GM19193 (cell line): Measurements from ENCODE around the gene MCF2.

ENCODE experiments used
- POLR2A ChIP-seq: IDR thresholded peaks from 4 replicates; pipeline ENCODE4 v1.6.1; 2011; ENCODE audit not compliant: insufficient read depth, insufficient read length; ENCODE audit errors: extremely low read depth

Gene MCF2

DNA sequence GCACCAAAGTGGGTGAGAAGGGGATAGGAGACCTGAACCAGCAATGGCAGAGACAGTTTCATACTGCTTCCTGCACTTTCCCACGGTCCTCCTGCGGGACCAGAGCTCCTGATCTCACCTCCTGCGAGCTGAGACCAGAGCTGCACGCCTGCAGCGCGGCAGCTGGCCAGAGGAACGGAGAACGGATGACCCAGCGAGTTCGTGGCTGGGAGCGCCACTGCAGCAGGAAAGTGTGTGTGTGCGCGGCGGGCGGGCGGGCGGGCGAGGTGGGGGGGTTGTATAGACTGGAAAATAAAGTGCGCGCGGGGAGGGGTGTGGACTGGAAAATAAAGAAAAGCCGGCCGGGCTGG is 16.5 kb downstream of the MCF2 start:
- TF ChIP-seq POLR2A: no peak

DNA sequence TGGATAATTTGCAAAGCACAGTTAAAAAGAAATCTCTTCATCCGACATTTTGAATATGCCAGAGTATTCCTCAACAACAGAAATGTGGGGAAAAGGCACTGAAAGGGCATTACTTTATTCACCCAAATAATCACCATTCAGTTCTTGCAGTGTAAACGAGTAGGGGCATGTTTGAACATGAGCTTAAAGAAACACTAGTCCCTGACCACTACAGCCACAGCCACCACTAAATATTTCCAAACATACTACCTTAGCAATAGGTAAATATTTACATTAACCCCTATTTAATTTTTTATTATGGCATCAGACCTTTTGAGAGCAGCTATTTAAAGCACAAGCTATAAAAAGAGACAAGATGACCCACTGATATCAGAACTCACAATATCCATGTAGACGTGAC is 27.6 kb downstream of the MCF2 start:
- TF ChIP-seq POLR2A: no peak

DNA sequence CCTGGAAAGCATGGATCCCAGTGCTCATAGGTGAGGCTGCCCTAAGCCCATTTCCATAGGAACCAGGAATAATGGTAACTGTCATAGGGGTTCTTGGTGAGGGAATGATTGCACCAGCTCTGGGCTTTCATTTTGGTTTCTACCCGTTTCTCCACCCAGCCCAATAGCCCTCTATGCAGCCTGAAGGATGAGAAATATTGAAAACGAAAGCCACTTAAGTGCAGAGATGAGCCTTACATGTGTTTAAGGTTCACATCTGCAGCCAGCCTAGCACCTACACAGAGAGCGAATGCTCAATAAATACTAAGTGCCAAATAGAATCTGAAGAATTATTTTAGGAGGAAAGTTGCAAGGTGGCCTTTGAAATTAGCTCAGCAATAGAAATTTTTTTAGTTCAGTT is 60.4 kb downstream of the MCF2 start:
- TF ChIP-seq POLR2A: no peak

DNA sequence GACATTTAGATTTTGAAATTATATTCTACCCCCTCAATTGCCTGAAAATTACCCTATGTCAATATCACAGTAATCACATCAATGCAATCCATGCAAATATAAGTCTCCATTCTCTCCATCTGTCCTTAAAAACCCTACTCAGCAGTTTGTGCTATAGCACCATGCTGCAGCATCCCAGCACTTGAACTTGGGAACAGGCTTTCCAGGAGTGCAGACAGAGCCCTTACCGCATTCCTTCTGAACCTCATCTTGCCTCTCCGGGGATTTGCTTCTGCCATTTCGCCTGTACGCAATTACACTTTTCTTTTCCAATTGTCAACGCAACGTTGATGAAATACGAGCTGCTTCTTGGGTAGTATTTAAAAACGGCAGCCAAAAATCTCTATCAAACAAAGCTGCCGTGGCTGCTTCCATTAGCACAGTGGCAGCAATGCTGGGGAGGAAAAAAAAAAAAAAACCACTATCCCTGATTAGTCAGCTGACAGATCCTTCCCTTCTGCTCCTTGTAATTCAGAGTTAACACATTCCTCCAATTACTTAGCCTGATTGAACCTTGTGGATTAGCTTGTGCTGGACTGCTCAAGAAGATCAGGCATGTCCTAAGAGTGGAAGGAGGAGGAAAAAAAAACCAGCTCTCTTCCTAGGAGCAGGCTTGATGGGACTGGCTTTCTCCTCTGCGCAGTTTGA is 65.6 kb downstream of the MCF2 start:
- TF ChIP-seq POLR2A: no peak

DNA sequence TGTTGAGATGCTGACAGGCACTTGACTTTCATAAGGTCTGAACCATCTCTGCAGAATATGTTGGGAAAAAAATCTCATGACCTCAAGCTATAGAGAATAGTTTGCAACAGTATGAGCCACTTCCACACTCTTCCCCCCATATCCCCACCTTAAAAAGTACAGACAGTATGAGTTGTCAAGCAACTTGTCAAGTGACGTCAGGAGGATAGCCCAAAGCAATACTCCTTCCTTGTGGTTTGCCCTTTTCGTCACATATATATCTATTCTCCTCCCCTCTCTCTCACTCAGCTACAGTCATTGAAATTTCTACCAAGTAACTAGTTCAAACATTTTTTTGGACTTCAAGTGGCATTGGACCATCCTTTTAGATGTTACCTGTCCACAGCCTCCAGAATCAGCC is 67.7 kb downstream of the MCF2 start:
- TF ChIP-seq POLR2A: no peak

DNA sequence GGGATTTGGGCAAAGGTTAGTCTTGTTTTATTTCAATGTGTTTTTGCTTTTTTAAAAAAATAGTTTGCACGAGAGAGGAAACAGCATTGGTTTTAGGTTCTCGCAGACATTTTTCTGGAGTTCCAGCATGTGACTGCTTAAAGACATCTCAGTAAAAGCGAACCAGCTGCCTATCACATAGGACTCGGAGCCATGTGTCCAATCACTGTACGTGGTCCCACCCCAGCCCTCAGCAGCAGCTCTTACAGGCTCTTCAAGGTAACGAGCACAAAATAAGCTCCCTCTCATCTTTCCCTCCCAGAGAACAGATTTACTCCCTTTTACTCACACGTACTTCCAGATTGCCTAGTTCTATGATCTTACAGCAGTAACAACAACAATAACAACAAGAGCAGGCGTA is 68.7 kb downstream of the MCF2 start:
- TF ChIP-seq POLR2A: no peak

DNA sequence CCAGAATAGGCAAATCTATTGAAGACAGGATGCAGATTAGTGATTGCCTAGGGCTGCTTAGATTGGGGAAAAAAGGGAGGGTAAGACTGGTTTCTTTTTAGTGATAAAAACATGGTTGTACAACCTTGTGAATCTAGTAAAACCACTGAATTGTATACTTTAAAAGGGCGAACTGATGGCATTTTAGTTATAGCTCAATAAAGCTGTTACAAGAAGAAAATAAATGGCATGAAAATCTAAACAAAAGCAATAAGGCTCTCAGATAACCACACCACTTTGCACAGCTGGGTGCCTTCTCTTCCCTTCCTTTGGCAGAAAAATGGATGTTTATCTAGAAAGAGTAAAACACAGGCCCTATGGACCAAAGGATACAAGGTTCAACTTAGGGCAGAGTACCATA is 107.9 kb downstream of the MCF2 start:
- TF ChIP-seq POLR2A: no peak

DNA sequence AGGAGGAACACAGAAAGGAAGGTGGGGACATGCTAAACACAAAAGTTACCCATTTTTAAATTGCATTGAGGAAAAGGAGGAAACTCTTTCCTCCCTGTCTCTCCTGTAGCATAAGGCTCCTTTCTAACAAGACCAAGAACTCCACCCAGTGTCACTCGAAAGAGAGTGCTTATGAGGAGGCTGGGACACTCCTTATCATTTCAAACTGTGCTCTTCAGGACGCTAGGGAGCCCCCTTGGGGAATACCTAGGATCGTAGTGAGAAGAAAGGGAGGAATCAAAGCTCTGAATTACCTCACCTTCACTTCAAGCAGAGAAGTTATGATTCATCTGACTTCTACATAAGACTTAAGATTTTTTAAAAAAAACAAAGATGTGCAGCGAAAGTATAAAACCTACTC is 111.9 kb downstream of the MCF2 start:
- TF ChIP-seq POLR2A: no peak

DNA sequence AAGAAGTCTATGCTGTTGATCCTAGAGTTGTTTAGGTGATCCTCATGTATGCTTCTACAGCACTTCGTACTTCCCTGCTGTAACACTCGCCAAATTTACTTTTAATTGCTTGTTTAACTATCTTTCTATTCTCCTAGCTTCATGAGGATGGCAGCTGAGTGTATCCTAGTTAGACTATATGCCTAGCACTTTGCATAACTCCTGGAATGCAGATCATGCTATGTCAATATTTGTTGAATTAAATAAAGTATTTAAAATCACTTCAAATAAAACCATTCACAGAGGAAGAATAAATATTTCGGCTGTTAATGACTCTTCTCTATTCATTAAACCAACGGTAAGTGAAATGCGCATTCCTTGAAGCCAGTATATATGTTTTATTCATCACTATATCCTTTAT is 122.4 kb downstream of the MCF2 start:
- TF ChIP-seq POLR2A: no peak

DNA sequence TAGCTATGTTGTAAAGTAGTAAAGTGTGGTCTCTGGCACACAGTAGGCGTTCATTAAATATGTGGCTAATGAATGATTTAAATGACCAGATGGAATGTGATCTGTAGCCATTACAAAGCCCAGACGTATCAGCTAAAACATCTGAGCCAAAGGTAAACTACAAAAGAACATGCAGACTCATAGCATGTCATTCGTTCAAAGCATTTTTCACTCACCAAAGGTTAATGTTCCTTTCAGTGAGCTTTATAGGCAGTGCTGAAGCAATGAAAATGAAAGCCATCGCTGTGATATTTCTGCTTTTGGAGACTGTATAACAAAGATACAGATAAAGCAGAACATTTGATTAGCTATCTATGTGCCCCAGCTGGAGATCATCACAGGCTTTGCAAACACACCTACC is 126.9 kb downstream of the MCF2 start:
- TF ChIP-seq POLR2A: no peak

DNA sequence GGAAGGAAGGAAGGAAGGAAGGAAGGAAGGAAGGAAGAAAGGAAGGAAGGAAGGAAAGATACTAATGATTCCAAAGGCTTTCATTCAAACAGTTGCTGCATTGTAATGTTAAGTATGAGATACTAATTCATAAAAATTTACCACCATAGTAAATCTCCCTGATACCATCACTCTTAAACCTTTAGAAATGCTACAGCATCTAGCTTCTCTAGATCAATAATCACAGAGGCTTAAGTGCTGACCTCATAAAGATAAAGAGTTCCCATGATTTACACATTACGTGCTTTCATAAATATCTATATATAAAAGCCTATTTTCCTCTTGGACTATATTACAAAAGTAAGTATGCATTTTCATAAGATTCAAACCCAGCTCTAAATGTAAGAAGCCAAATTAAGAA is 141.0 kb downstream of the MCF2 start:
- no peak for TF ChIP-seq POLR2A

DNA sequence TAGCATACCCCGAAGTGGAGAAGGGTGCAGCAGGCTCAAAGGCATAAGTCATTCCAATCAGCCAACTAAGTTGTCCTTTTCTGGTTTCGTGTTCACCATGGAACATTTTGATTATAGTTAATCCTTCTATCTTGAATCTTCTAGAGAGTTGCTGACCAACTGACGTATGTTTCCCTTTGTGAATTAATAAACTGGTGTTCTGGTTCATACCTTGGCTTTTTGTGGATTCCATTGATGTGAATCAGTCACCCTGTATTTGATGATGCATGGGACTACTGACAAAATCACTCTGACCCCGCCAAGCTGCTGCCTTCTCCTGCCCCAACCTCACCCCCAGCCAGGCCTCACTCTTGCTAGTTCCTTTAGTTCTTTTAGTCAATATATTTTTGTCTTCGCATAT is 144.7 kb downstream of the MCF2 start:
- TF ChIP-seq POLR2A: no peak

DNA sequence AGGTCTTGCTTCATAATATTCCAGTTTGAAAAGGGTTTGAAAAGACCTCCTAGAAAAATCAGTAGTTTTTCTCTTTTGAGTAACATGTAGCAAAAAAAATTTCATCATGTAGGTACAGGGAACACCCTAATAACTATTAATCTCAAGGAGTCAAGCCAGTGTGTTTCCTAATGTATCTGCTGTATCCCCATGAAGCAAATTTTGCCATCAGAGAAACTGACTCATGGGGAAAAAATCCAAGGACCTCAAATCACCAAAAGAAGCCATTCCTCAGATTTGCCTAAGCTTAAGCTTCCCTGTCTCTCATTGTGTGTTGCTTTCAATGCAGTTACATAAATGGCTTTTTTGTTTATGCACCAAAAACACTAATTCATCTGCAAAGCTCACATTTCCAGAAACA is 147.7 kb downstream of the MCF2 start:
- TF ChIP-seq POLR2A: no peak

DNA sequence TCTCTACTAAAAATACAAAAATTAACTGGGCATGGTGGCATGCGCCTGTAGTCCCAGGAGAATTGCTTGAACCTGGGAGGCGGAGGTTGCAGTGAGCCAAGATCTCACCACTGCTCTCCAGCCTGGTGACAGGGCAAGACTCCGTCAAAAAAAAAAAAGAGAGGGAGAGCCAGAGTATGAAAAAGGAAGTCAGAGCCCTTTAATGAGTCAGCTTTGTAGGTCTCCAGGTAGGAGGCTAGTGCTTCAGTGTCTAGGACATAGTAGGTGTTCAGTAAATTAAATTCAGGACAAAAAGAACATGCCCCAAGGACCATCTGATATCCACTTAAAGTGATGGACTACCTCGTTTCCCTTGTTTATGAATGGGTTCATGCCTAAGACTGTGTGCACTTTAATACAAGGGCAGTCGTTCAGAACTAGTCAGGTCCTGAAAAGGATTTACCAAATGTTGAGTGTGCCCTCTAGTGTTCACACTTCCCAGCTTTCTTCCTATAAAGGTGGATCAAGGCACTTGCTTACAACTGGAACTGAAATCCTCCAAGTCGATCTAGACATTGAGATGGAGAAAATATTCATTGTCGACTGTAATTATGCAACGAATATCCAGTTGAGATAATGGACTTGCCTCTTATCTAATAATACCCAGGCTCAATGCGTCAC is 148.5 kb downstream of the MCF2 start:
- no peak for TF ChIP-seq POLR2A

DNA sequence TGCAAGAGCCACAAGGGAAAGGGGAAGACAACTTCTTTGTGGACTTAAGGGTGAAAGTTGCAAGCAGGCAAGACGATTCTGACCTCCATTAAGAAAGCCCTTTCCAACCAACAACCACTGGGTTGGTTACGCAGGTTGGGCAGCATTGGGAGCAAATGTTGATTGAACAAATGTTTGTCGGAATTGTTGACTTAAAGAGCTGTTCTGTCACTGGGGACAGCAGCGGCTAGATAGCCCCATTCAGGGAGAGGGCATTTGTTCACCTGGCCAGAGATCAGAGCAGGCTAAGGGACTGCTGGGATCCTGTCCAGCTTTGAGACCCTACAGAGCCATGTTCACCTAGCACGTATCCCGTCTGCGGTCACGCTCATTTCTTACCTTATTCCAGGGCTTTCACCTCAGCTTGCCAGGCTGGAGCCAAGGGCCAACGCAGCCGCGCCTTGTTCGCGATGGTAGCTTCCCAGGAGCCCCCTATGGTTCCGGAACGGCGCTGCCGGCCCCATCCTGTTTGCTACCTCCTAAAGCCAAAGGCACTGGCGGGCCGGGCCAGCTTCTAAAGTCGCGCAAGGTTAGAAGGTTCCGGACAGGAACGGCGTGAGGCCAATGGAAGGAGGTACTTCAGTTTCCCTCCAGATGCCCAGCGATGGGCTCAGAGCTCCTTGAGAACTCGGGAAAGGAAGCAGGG is 152.8 kb downstream of the MCF2 start:
- no peak for TF ChIP-seq POLR2A

DNA sequence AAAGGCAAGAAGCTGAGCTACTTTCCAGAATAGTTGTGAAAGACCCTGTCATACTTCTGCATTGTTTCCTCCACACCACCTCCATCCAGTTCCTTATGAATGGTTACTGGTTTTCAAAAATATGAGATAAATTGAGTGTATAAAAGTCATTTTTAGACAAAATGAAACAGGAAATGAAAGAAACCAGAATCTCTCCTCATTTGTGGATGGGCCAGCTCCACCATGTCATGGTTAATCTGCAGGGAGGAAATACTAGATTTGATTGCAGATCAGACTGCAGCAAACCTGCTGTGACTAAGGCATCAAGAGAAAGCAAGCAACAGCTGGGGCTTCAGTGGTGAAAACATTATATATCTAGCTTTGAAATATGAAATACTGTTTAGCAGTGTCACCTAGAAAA is 153.6 kb downstream of the MCF2 start:
- TF ChIP-seq POLR2A: no peak
